ENCODE results near the gene RHBDL1. TPM values are rescaled to one million over a fixed set of nuclear protein-coding genes. Genes with fewer than 3 reads are reported as not detected.
A peak's percentile ranks its signal among the peaks of the same experiment; 100 is the strongest.

RHBDL1 gene
- total and polyA plus RNA-seq, 10 of the 15 experiments (the other 5 are each of a cell fraction or from before 2014, with no cell fraction given) = 0.04 to 1.3 (median 0.65) TPM; not detected in 5

DNA sequence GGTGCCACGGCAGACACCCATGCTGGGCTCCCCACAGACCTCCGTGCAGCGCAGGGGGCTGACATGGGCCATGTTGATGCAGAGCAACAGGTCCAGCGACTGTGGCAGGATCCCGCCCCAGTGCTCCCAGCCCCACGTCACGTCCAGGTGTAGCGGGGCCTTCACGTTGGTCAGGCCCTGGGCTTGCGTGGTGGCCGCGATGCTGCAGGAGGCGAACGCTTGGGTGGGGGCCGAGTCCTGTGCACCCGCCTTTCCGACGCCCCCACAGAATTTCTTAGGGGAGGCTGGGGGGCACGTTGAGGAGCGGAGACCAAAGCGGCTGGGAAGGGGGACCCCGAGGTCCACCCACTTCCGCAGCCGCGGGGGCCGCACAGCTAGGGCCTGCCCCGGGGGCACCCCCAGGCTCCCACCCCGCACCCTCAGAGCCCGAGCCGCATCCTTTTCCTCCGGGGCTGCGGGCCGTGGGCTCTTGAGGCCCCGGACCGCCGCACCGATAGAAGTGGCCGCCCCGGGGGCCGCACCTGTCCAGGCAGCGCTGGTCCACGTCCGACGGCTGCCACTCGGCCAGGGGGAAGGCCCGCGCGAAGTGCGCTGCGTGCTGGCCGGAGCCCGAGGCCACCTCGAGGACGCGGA is 39.8 kb upstream of the RHBDL1 start:
- peaks cover 0 to 4% of the 10 kb centered on the region in 2 experiments; a peak in 3 of 4 replicates for H3K36me3 ChIP-seq (ENCODE audit: control insufficient read depth in 2 of 2, insufficient read depth in 2 of 2, low read length in 1 of 2)
- ATAC-seq = peak; percentile 4
- BruUV-seq (replicated peaks) = no TSS peak
- ChIA-PET POLR2A (interaction anchor here (0.6 to 1.9 kb wide), 7 partner anchors 12 to 1137 kb away, joined by 3 to 5 read pairs (median 4); partner anchors contain the start of genes RHOT2 and WDR90), SMC1A (ENCODE audit: uncharacterized antibody, unreplicated experiment) (interaction anchor here (1.6 kb wide), 1 partner anchor 13 kb away, joined by 5 read pairs; no protein-coding TSS in a partner anchor), CTCF (interaction anchor here (1.1 to 1.5 kb wide), 5 partner anchors 11 to 59 kb away, joined by 4 to 11 read pairs (median 4); partner anchors contain the start of genes RHOT2 and WDR90), RAD21 (ENCODE audit: unreplicated experiment) (interaction anchor here (0.6 to 2.0 kb wide), 3 partner anchors 13 to 108 kb away, joined by 3 to 13 read pairs (median 4); partner anchors contain the start of genes CAPN15, RHBDL1 and WDR90)
- H2AFZ ChIP-seq (ENCODE audit: control insufficient read depth, low read depth, low read length) = peak overlapping the region; percentile 85
- no peak for DNase-seq (ENCODE audit: low read depth, low spot score)
- in situ Hi-C loops (cut with MboI) = no loop called here
- peaks cover 16% of the 10 kb centered on the region for H3K79me2 ChIP-seq (ENCODE audit: control insufficient read depth, insufficient read depth, low read length)
- H3K27ac ChIP-seq (ENCODE audit: control insufficient read depth, insufficient read depth) = peak overlapping the region; percentile 82
- FAIRE-seq = no peak
- H3K9me3 ChIP-seq (replicated peaks; ENCODE audit: control insufficient read depth, insufficient read depth, low read length) = no peaks in the 10 kb centered on the region
- peaks cover 13% of the 10 kb centered on the region for H3K4me1 ChIP-seq (ENCODE audit: control insufficient read depth, insufficient read depth, low read length)
- H3K9ac ChIP-seq (ENCODE audit: control insufficient read depth, insufficient read depth, low read length) = peak overlapping the region; percentile 85
- peak overlapping the region; percentile 88 for H3K4me3 ChIP-seq
- intact Hi-C loops (cut with micrococcal nuclease; ENCODE audit: unreplicated experiment) = loop anchor here (1.0 to 5.0 kb wide), 3 partner anchors 46 to 108 kb away; partner anchors contain the start of genes CAPN15, JMJD8 and STUB1
- H3K4me2 ChIP-seq (ENCODE audit: control insufficient read depth, insufficient read depth) = peak overlapping the region; percentile 91
- under 1% methylated on average over 55 of the region's 55 CpGs for WGBS (ENCODE audit: insufficient coverage, insufficient replicate concordance, low lambda C conversion rate, missing lambda C conversion rate)
- H3K27me3 ChIP-seq (replicated peaks in 1 of 2; ENCODE audit: control insufficient read depth in 2 of 2, insufficient read depth in 2 of 2, low read length in 1 of 2) = no peaks in the 10 kb centered on the region
- peak in 1 of 2 experiments; percentile 13; a peak in 1 of 3 replicates for TF ChIP-seq EGR1 (IDR thresholded peaks at IDR 0.05; ENCODE audit: borderline replicate concordance in 1 of 2, low read depth in 2 of 2, low read length in 2 of 2)
- TF ChIP-seq, protein P1, sequence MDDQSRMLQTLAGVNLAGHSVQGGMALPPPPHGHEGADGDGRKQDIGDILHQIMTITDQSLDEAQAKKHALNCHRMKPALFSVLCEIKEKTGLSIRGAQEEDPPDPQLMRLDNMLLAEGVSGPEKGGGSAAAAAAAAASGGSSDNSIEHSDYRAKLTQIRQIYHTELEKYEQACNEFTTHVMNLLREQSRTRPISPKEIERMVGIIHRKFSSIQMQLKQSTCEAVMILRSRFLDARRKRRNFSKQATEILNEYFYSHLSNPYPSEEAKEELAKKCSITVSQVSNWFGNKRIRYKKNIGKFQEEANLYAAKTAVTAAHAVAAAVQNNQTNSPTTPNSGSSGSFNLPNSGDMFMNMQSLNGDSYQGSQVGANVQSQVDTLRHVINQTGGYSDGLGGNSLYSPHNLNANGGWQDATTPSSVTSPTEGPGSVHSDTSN (IDR thresholded peaks at IDR 0.05; ENCODE audit: insufficient replicate concordance, low read depth, low read length) = no peak
- no peak for TF ChIP-seq YBX1 (IDR thresholded peaks at IDR 0.05)
- no peak for TF ChIP-seq ELK1 (IDR thresholded peaks at IDR 0.05; ENCODE audit: low read depth, low read length)
- peak; percentile 95; the same call in 1 of the 2 replicates for TF ChIP-seq GATAD2B (conservative IDR thresholded peaks at IDR 0.05; ENCODE audit: low read depth)
- peak; percentile 44; the same call in 1 of the 2 replicates for TF ChIP-seq ZNF217 (IDR thresholded peaks at IDR 0.05)
- TF ChIP-seq ZBTB33 (IDR thresholded peaks at IDR 0.05) = no peak
- no peak for TF ChIP-seq EZH2 (IDR thresholded peaks at IDR 0.05; ENCODE audit: borderline replicate concordance, control insufficient read depth, low read depth, low read length)
- no peak for TF ChIP-seq NFYA (IDR thresholded peaks at IDR 0.05; ENCODE audit: borderline replicate concordance, low read depth, low read length)
- no peak for TF ChIP-seq PML (IDR thresholded peaks at IDR 0.05; ENCODE audit: low read length)
- no peak for TF ChIP-seq SPI1 (IDR thresholded peaks at IDR 0.05; ENCODE audit: borderline replicate concordance, insufficient read depth, low read depth, low read length)
- H4K20me1 ChIP-seq (ENCODE audit: control insufficient read depth, insufficient read depth) = no peaks in the 10 kb centered on the region
